Ishikawa (cell line): ENCODE measurements around the gene PTPRQ.

Source experiments
- CEBPB ChIP-seq: IDR thresholded peaks from 2 replicates; pipeline ENCODE4 v1.6.1; 2012
- CREB1 ChIP-seq: IDR thresholded peaks from 2 replicates; pipeline ENCODE4 v1.6.1; 2012; ENCODE audit warnings: low read depth
- EGR1 ChIP-seq: IDR thresholded peaks from 2 replicates; pipeline ENCODE4 v1.6.1; 2012
- EP300 ChIP-seq: IDR thresholded peaks from 2 replicates; pipeline ENCODE4 v1.6.1; 2012; ENCODE audit warnings: borderline replicate concordance
- FOXM1 ChIP-seq: IDR thresholded peaks from 2 replicates; pipeline ENCODE4 v1.6.1; 2012; ENCODE audit warnings: low read depth, borderline replicate concordance
- MAX ChIP-seq: IDR thresholded peaks from 2 replicates; pipeline ENCODE4 v1.6.1; 2012
- NFIC ChIP-seq: IDR thresholded peaks from 2 replicates; pipeline ENCODE4 v1.6.1; 2012
- RAD21 ChIP-seq: IDR thresholded peaks from 2 replicates; pipeline ENCODE4 v1.6.1; 2012; ENCODE audit warnings: low read depth
- TAF1 ChIP-seq: IDR thresholded peaks from 2 replicates; pipeline ENCODE4 v1.6.1; 2012; ENCODE audit warnings: low read depth, mild to moderate bottlenecking
- TCF12 ChIP-seq: IDR thresholded peaks from 2 replicates; pipeline ENCODE4 v1.6.1; 2012; ENCODE audit warnings: low read depth
- TEAD4 ChIP-seq: IDR thresholded peaks from 2 replicates; pipeline ENCODE4 v1.6.1; 2012
- USF1 ChIP-seq: IDR thresholded peaks from 2 replicates; pipeline ENCODE4 v1.6.1; 2012
- YY1 ChIP-seq: IDR thresholded peaks from 2 replicates; pipeline ENCODE4 v1.6.1; 2012; ENCODE audit warnings: low read depth
- ZBTB7A ChIP-seq: IDR thresholded peaks from 2 replicates; pipeline ENCODE4 v1.6.1; 2012; ENCODE audit warnings: low read depth
- TF ChIP-seq, protein P1 (sequence below): IDR thresholded peaks from 2 replicates; pipeline ENCODE4 v1.6.1; 2012; ENCODE audit warnings: low read depth, mild to moderate bottlenecking

The PTPRQ gene

DNA sequence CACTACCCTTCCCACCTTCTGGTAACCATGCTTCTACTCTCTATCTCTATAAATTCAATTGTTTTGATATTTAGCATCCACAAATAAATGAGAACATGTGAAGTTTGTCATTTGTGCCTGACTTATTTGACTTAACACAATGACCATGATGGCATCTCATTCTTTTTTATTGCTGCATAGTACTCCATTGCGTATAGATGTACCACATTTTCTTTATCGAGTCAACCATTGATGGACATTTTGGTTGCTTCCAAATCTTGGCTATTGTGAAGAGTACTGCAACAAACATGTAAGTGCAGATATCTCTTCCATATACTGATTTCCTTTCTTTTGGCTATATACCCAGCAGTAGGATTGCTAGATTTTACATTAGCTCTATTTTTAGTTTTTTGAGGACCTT is 73.6 kb downstream of the PTPRQ start:
- no peak for TF ChIP-seq MAX
- no peak for TF ChIP-seq TCF12
- TF ChIP-seq ZBTB7A, result no peak
- no peak for TF ChIP-seq NFIC
- no peak for TF ChIP-seq USF1
- no peak for TF ChIP-seq EP300
- TF ChIP-seq, protein P1, sequence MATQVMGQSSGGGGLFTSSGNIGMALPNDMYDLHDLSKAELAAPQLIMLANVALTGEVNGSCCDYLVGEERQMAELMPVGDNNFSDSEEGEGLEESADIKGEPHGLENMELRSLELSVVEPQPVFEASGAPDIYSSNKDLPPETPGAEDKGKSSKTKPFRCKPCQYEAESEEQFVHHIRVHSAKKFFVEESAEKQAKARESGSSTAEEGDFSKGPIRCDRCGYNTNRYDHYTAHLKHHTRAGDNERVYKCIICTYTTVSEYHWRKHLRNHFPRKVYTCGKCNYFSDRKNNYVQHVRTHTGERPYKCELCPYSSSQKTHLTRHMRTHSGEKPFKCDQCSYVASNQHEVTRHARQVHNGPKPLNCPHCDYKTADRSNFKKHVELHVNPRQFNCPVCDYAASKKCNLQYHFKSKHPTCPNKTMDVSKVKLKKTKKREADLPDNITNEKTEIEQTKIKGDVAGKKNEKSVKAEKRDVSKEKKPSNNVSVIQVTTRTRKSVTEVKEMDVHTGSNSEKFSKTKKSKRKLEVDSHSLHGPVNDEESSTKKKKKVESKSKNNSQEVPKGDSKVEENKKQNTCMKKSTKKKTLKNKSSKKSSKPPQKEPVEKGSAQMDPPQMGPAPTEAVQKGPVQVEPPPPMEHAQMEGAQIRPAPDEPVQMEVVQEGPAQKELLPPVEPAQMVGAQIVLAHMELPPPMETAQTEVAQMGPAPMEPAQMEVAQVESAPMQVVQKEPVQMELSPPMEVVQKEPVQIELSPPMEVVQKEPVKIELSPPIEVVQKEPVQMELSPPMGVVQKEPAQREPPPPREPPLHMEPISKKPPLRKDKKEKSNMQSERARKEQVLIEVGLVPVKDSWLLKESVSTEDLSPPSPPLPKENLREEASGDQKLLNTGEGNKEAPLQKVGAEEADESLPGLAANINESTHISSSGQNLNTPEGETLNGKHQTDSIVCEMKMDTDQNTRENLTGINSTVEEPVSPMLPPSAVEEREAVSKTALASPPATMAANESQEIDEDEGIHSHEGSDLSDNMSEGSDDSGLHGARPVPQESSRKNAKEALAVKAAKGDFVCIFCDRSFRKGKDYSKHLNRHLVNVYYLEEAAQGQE, result no peak

- TF ChIP-seq ZBTB7A, result no peak
- TF ChIP-seq RAD21, result no peak
- no peak for TF ChIP-seq MAX
- no peak for TF ChIP-seq USF1
- no peak for TF ChIP-seq TAF1
- TF ChIP-seq CEBPB, result no peak
- TF ChIP-seq, protein P1, result no peak
- no peak for TF ChIP-seq YY1
- TF ChIP-seq NFIC, result no peak
- TF ChIP-seq EP300, result no peak
- TF ChIP-seq EGR1, result no peak
- no peak for TF ChIP-seq TEAD4
- TF ChIP-seq FOXM1, result no peak
- no peak for TF ChIP-seq CREB1
- TF ChIP-seq TCF12, result no peak
These were observed 87.6 kb downstream of the PTPRQ start for GRCh38 chr12:80531646-80532045.

DNA sequence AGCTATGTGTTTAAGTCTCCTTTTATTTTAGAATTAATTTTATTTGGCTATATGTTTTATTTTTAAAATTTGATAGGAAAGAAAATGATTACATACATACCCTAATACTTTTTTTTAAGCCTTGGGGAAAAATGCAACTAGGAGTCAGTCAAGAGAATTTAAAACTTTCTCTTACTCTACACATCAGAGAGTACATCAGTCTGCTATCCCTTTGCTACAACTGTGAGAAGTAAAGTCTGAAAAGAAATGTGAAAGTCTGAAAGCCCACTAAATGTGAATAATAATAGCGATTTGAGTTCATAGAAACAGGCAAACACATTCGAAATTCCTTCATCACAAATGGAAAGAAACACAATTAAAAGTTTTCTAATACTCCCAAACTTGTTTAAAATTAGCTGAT is 95.0 kb downstream of the PTPRQ start:
- TF ChIP-seq TEAD4 (no peak), TAF1 (no peak), YY1 (no peak), NFIC (no peak), CREB1 (no peak), MAX (no peak), FOXM1 (no peak), USF1 (no peak), TCF12 (no peak), CEBPB (no peak), ZBTB7A (no peak), RAD21 (no peak), EP300 (no peak)
- TF ChIP-seq, protein P1, result no peak

GRCh38 chr12:80549298-80549697 is 105.3 kb downstream of the PTPRQ start:
- TF ChIP-seq EGR1 (no peak), FOXM1 (no peak), CEBPB (no peak), MAX (no peak), USF1 (no peak), ZBTB7A (no peak), YY1 (no peak), TEAD4 (no peak), CREB1 (no peak), TAF1 (no peak), NFIC (no peak), EP300 (no peak), RAD21 (no peak), TCF12 (no peak)
- TF ChIP-seq, protein P1, result no peak
